Measurements from ENCODE around the gene ZRANB2.

The ZRANB2 gene

GRCh38 chr1:71087713-71088112, 6.9 kb upstream of the ZRANB2 start:
- ChIA-PET CTCF (interaction anchor here (0.9 kb wide), 1 partner anchor 12 kb away, joined by 3 read pairs; no protein-coding TSS in a partner anchor), POLR2A (no interaction called here)
- no peak for DNase-seq (ENCODE audit: extremely low spot score)
- TF ChIP-seq CTCF (IDR thresholded peaks at IDR 0.05; ENCODE audit: control extremely low read depth, extremely low read depth, low read depth, missing control alignments) = no peak

- CTCF ChIA-PET = interaction anchor here (0.9 to 1.8 kb wide), 2 partner anchors 9 to 13 kb away, joined by 3 to 8 read pairs; no protein-coding TSS in a partner anchor
Observed at GRCh38 chr1:71087060-71087459, 6.2 kb upstream of the ZRANB2 start.

GRCh38 chr1:71086331-71086730, 5.5 kb upstream of the ZRANB2 start:
- CTCF ChIA-PET = interaction anchor here (1.8 kb wide), 1 partner anchor 9 kb away, joined by 8 read pairs; no protein-coding TSS in a partner anchor
- POLR2A ChIA-PET = no interaction called here

More at GRCh38 chr1:71087060-71087459, 6.2 kb upstream of the ZRANB2 start:
- TF ChIP-seq CTCF (IDR thresholded peaks at IDR 0.05; ENCODE audit: control extremely low read depth, extremely low read depth, low read depth, missing control alignments) = no peak
- no peak for DNase-seq (ENCODE audit: extremely low spot score)
- POLR2A ChIA-PET = no interaction called here

GRCh38 chr1:71083271-71083670, 2.4 kb upstream of the ZRANB2 start:
- POLR2A ChIA-PET = no interaction called here

More at GRCh38 chr1:71086331-71086730, 5.5 kb upstream of the ZRANB2 start:
- TF ChIP-seq CTCF (IDR thresholded peaks at IDR 0.05; ENCODE audit: control extremely low read depth, extremely low read depth, low read depth, missing control alignments) = no peak
- no peak for DNase-seq (ENCODE audit: extremely low spot score)

GRCh38 chr1:71081697-71082080, 854 bp upstream of the ZRANB2 start:
- TF ChIP-seq CTCF (IDR thresholded peaks at IDR 0.05; ENCODE audit: control extremely low read depth, extremely low read depth, low read depth, missing control alignments) = no peak
- no peak for DNase-seq (ENCODE audit: extremely low spot score)
- ChIA-PET CTCF (interaction anchor here (0.6 to 1.9 kb wide), 9 partner anchors 9 to 21 kb away, joined by 3 to 9 read pairs (median 4); no protein-coding TSS in a partner anchor), POLR2A (no interaction called here)

More at GRCh38 chr1:71083271-71083670, 2.4 kb upstream of the ZRANB2 start:
- CTCF ChIA-PET = interaction anchor here (1.1 to 1.3 kb wide), 2 partner anchors 9 to 18 kb away, joined by 3 read pairs; no protein-coding TSS in a partner anchor
- DNase-seq (ENCODE audit: extremely low spot score) = no peak
- no peak for TF ChIP-seq CTCF (IDR thresholded peaks at IDR 0.05; ENCODE audit: control extremely low read depth, extremely low read depth, low read depth, missing control alignments)

- DNase-seq (ENCODE audit: extremely low spot score) = no peak
- ChIA-PET POLR2A (interaction anchor here (1.1 kb wide), 1 partner anchor 17 kb away, joined by 4 read pairs; no protein-coding TSS in a partner anchor), CTCF (interaction anchor here (0.9 to 1.9 kb wide), 8 partner anchors 8 to 31 kb away, joined by 3 to 9 read pairs (median 5); no protein-coding TSS in a partner anchor)
- TF ChIP-seq CTCF (IDR thresholded peaks at IDR 0.05; ENCODE audit: control extremely low read depth, extremely low read depth, low read depth, missing control alignments) = no peak
Observed at GRCh38 chr1:71080230-71080738, 551 bp downstream of the ZRANB2 start.

All from GM10248 (cell line).